Type B pancreatic cell (in vitro differentiated cells): ENCODE data around the gene PLSCR4. TPM values are rescaled to one million over a fixed set of nuclear protein-coding genes. Genes with fewer than 3 reads are reported as not detected.

ENCODE experiments used
- DNase-seq: peaks from one replicate; pipeline ENCODE4 v3.0.0; 2021; ENCODE audit warnings: mixed read lengths; ENCODE audit not compliant: unreplicated experiment; ENCODE audit errors: extremely low spot score
- H3K27ac Mint-ChIP-seq: 2 replicates; pipeline ENCODE4 v1.8.0; 2021; ENCODE audit warnings: mild to moderate bottlenecking, mixed read lengths
- H3K27me3 Mint-ChIP-seq: 2 replicates; pipeline ENCODE4 v1.8.0; 2021; ENCODE audit warnings: mixed read lengths
- H3K36me3 Mint-ChIP-seq: 2 replicates; pipeline ENCODE4 v1.8.0; 2021; ENCODE audit warnings: mixed read lengths
- H3K4me1 Mint-ChIP-seq: one replicate; pipeline ENCODE4 v1.8.0; 2021; ENCODE audit warnings: mixed read lengths; ENCODE audit not compliant: unreplicated experiment
- H3K4me3 Mint-ChIP-seq: 2 replicates; pipeline ENCODE4 v1.8.0; 2021; ENCODE audit warnings: mild to moderate bottlenecking, mixed read lengths
- H3K9me3 Mint-ChIP-seq: 2 replicates; pipeline ENCODE4 v1.8.0; 2021; ENCODE audit warnings: mixed read lengths
- CTCF ChIP-seq: fragments of 200-600 bp; sonication (generic); conservative IDR thresholded peaks from 2 replicates; pipeline ENCODE4 v1.5.0; 2021; ENCODE audit warnings: antibody characterized with exemption, mild to moderate bottlenecking
- total RNA-seq: library from RNA; stranded (reverse); gene quantifications from 2 replicates; pipeline ENCODE4 v1.2.1, GENCODE V29; 2021; ENCODE audit warnings: low replicate concordance

Gene PLSCR4
- total RNA-seq, 1 donor from 2014 or later: 3.4 TPM

DNA sequence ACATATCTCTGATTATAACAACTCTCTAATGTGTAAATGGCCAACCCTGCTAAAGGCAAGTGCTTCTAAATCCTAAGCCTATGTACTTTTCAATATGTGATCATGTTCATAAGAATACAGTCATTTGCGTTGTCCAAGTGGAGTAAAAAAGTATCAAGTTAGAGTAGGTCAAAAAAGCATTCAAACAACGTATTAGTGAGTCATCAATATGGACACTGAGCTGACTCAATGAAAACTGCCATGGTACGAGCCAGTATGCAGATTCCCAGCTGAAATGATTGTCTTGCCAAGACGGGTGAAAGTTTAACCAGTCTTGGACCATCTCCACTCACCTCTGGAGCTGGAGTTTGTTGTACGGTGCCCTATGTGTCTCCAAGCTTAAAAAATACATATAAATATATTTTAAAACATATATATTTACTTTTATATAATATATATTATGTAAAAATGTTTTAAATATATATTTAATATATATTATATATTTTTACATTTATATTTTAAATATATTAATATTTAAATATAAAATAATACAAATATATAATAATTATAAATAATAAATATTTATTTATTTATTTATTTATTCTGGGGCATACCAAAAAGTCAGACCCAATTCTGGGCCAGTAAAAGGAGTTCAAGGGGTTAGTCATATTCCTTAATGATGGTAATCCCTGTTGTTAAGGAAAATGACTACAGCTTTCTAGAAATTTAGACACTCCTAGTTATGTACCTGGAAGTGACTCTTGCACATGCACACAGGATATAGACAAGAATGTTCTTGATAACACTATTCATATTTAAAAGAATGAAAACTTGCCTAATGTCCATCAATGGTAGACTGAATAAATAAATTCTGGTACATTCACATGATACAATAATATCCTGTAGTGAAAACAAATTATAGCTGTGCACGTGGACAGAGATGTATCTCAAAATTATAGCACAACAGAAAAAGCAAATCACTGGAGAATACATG, 27.2 kb downstream of the PLSCR4 start:
- Mint-ChIP-seq H3K4me3 (no peak overlapping the region), H3K4me1 (peaks cover 7% of the 10 kb centered on the region), H3K36me3 (no peaks in the 10 kb centered on the region), H3K9me3 (no peaks in the 10 kb centered on the region), H3K27ac (no peak overlapping the region), H3K27me3 (no peaks in the 10 kb centered on the region)
- no peak for TF ChIP-seq CTCF
- no peak for DNase-seq

GRCh38 chr3:146222204-146223046, 28.5 kb downstream of the PLSCR4 start:
- no peak for DNase-seq
- H3K36me3 Mint-ChIP-seq: no peaks in the 10 kb centered on the region
- H3K4me1 Mint-ChIP-seq: peaks cover 7% of the 10 kb centered on the region
- H3K27ac Mint-ChIP-seq: peak overlapping the region; percentile 65
- H3K4me3 Mint-ChIP-seq: peak overlapping the region; percentile 37
- H3K27me3 Mint-ChIP-seq: no peaks in the 10 kb centered on the region
- no peaks in the 10 kb centered on the region for H3K9me3 Mint-ChIP-seq
- no peak for TF ChIP-seq CTCF

- peaks cover 7% of the 10 kb centered on the region for H3K4me1 Mint-ChIP-seq
- no peaks in the 10 kb centered on the region for H3K36me3 Mint-ChIP-seq
- H3K27me3 Mint-ChIP-seq: no peaks in the 10 kb centered on the region
- H3K27ac Mint-ChIP-seq: no peak overlapping the region
- TF ChIP-seq CTCF: no peak
- H3K9me3 Mint-ChIP-seq: no peaks in the 10 kb centered on the region
- DNase-seq: no peak
- H3K4me3 Mint-ChIP-seq: no peak overlapping the region
Observed at GRCh38 chr3:146221276-146221675, 29.6 kb downstream of the PLSCR4 start.

DNA sequence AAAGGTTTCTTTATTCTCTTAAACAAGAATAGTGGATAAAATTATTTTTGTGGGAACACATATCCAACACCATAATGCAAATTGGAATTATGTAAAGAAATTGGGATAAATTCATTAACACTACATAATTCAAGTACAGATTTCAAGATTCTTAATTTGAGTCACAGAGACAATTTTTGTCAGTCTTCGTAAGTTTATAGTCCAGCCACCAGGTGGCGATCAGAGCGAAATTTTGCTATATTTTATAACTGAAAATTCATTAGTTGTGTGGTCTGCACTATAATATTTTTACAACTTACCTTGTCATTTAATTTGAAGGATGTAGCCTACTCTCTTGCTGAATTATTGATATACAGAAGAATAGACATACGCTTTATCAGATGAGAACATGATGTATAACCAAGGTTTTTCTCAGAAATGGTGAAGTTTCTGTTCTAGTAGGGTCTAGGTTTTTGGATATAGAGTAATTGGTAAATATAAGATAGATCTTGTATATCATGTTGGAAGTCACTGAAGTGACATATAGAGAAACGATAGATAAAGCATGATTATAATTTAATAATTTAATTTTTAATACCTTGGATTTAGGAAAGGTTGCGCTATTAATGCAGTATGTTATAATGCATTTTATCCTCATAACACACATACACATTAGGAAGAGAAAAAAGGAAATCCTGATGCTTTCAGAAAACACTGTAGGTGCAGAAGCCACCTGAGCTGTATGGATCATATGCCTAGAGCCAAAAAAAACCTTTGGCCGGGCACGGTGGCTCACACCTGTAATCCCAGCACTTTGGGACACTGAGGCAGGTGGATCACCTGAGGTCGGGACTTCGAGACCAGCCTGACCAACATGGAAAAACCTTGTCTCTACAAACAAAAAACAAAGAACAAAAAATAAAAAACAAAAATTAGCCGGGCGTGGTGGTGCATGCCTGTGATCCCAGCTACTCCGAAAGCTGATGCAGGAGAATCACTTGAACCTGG, 31.7 kb downstream of the PLSCR4 start:
- Mint-ChIP-seq H3K4me1 (peaks cover 7% of the 10 kb centered on the region), H3K4me3 (no peak overlapping the region), H3K27me3 (no peaks in the 10 kb centered on the region), H3K36me3 (no peaks in the 10 kb centered on the region), H3K27ac (no peak overlapping the region), H3K9me3 (no peaks in the 10 kb centered on the region)
- peak; percentile 91 for TF ChIP-seq CTCF
- no peak for DNase-seq

DNA sequence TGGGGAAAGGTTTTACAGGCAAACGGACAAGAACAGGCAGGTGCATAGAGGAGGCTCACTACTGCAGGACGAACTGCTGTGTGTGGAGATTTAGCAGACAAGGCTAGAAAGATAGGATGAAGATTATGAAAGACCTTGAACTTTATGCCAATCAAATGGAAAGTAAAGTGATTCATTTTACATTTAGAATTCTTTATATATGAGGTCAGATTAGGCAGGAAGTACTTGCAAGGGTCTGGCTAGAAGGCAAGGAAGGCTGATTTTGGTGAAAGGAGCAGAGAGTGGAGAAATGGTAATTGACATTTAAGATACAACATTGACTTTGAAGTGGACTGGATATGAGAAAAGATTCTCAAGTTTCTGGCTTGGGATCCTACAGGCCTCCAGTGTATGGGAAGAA, 33.6 kb downstream of the PLSCR4 start:
- H3K36me3 Mint-ChIP-seq: no peaks in the 10 kb centered on the region
- DNase-seq: no peak
- H3K4me1 Mint-ChIP-seq: peaks cover 2% of the 10 kb centered on the region
- no peak overlapping the region for H3K27ac Mint-ChIP-seq
- no peaks in the 10 kb centered on the region for H3K27me3 Mint-ChIP-seq
- H3K4me3 Mint-ChIP-seq: no peak overlapping the region
- no peak for TF ChIP-seq CTCF
- H3K9me3 Mint-ChIP-seq: no peaks in the 10 kb centered on the region
